Astrocyte (in vitro differentiated cells and primary cell): Measurements from ENCODE around the gene TSNAXIP1. TPM values are rescaled to one million over a fixed set of nuclear protein-coding genes. Genes with fewer than 3 reads are reported as not detected.

Experiments
- DNase-seq: peaks from one replicate; pipeline ENCODE4 v3.0.0-alpha.2; 2010; ENCODE audit warnings: low read depth
- FAIRE-seq: peaks from 2 replicates; lab custom pipeline; 2011; peaks lifted over from hg19 to GRCh38; lab: Jason Lieb, UNC
- H2AFZ ChIP-seq: 2 replicates; pipeline ENCODE4 v1.6.0; 2012; ENCODE audit warnings: low read depth, low read length, inconsistent platforms
- H3K27ac ChIP-seq: 2 replicates; pipeline ENCODE4 v1.5.1; 2011; ENCODE audit warnings: low read depth, low read length, inconsistent platforms
- H3K27me3 ChIP-seq: 2 replicates; pipeline ENCODE4 v1.6.0; 2011; ENCODE audit warnings: low read length, inconsistent platforms; ENCODE audit not compliant: insufficient read depth
- H3K36me3 ChIP-seq: 2 replicates; pipeline ENCODE4 v1.5.1; 2011; ENCODE audit warnings: low read length, inconsistent platforms; ENCODE audit not compliant: insufficient read depth
- H3K4me1 ChIP-seq: 2 replicates; pipeline ENCODE4 v1.5.1; 2011; ENCODE audit warnings: low read length, inconsistent platforms; ENCODE audit not compliant: insufficient read depth
- H3K4me2 ChIP-seq: 2 replicates; pipeline ENCODE4 v1.6.0; 2012; ENCODE audit warnings: low read length, inconsistent platforms
- H3K4me3 ChIP-seq: 2 replicates; pipeline ENCODE4 v1.5.1; 2011; ENCODE audit warnings: low read depth, mild to moderate bottlenecking, low read length, inconsistent platforms; ENCODE audit not compliant: insufficient read depth
- H3K79me2 ChIP-seq: 2 replicates; pipeline ENCODE4 v1.6.0; 2012; ENCODE audit warnings: mild to moderate bottlenecking, low read length, inconsistent platforms; ENCODE audit not compliant: insufficient read depth
- H3K9ac ChIP-seq: 2 replicates; pipeline ENCODE4 v1.6.0; 2012; ENCODE audit warnings: mild to moderate bottlenecking, low read length, inconsistent platforms
- H3K9me3 ChIP-seq: 2 replicates; pipeline ENCODE4 v1.5.1; 2012; ENCODE audit warnings: low read depth, mild to moderate bottlenecking, low read length, inconsistent platforms; ENCODE audit not compliant: insufficient read depth
- H4K20me1 ChIP-seq: 2 replicates; pipeline ENCODE4 v1.6.0; 2012; ENCODE audit warnings: low read length, inconsistent platforms; ENCODE audit not compliant: insufficient read depth
- H3K27ac Mint-ChIP-seq: one replicate; pipeline ENCODE4 v1.8.0; 2021; ENCODE audit warnings: mild to moderate bottlenecking, mixed read lengths; ENCODE audit not compliant: unreplicated experiment
- H3K27me3 Mint-ChIP-seq: one replicate; pipeline ENCODE4 v1.8.0; 2021; ENCODE audit warnings: low read depth, mixed read lengths; ENCODE audit not compliant: unreplicated experiment
- H3K36me3 Mint-ChIP-seq: one replicate; pipeline ENCODE4 v1.8.0; 2021; ENCODE audit warnings: low read depth, mixed read lengths; ENCODE audit not compliant: unreplicated experiment
- H3K4me1 Mint-ChIP-seq: one replicate; pipeline ENCODE4 v1.8.0; 2021; ENCODE audit warnings: low read depth, mixed read lengths; ENCODE audit not compliant: unreplicated experiment
- H3K4me3 Mint-ChIP-seq: one replicate; pipeline ENCODE4 v1.8.0; 2021; ENCODE audit warnings: mild to moderate bottlenecking, moderate library complexity, mixed read lengths; ENCODE audit not compliant: unreplicated experiment
- H3K9me3 Mint-ChIP-seq: one replicate; pipeline ENCODE4 v1.8.0; 2021; ENCODE audit warnings: mild to moderate bottlenecking, mixed read lengths; ENCODE audit not compliant: unreplicated experiment
- CTCF ChIP-seq: IDR thresholded peaks from 2 replicates; pipeline ENCODE4 v1.5.1; 2011; ENCODE audit warnings: low read depth, mild to moderate bottlenecking, inconsistent platforms, low read length, moderate library complexity; ENCODE audit not compliant: insufficient read depth
- EZH2 ChIP-seq: IDR thresholded peaks from 2 replicates; pipeline ENCODE4 v1.6.1; 2012; ENCODE audit warnings: mild to moderate bottlenecking, low read length, inconsistent platforms; ENCODE audit not compliant: insufficient read depth
- total RNA-seq: library from RNA; stranded (reverse); gene quantifications from 2 replicates; pipeline ENCODE4 v1.2.1, GENCODE V29; 2021

Gene TSNAXIP1
- total RNA-seq, 1 donor from 2014 or later: 1.5 TPM

- H3K9me3 ChIP-seq: no peaks in the 10 kb centered on the region
- no peaks in the 10 kb centered on the region for H3K27me3 ChIP-seq
- peak overlapping the region; percentile 99 for H3K9ac ChIP-seq
- Mint-ChIP-seq H3K27ac (peak overlapping the region; percentile 97), H3K4me3 (peak overlapping the region; percentile 92), H3K9me3 (no peaks in the 10 kb centered on the region), H3K36me3 (peaks cover 6% of the 10 kb centered on the region), H3K4me1 (peaks cover 30% of the 10 kb centered on the region), H3K27me3 (no peaks in the 10 kb centered on the region)
- H3K79me2 ChIP-seq: peaks cover 79% of the 10 kb centered on the region
- peaks cover 41% of the 10 kb centered on the region for H4K20me1 ChIP-seq
- peaks cover 3% of the 10 kb centered on the region for H3K36me3 ChIP-seq
- H3K4me1 ChIP-seq: peaks cover 45% of the 10 kb centered on the region
- DNase-seq: no peak
- H3K27ac ChIP-seq: no peak overlapping the region
- no peak overlapping the region for H2AFZ ChIP-seq
- no peak for FAIRE-seq
- peak overlapping the region; percentile 90 for H3K4me3 ChIP-seq
- H3K4me2 ChIP-seq: peak overlapping the region; percentile 96
- TF ChIP-seq CTCF (no peak), EZH2 (no peak)
Measured at GRCh38 chr16:67845291-67846062, 38.8 kb downstream of the TSNAXIP1 start.

- peak overlapping the region; percentile 97 for H2AFZ ChIP-seq
- peak overlapping the region; percentile 92 for H3K27ac ChIP-seq
- Mint-ChIP-seq H3K27me3 (no peaks in the 10 kb centered on the region), H3K4me3 (peak overlapping the region; percentile 92), H3K36me3 (peaks cover 6% of the 10 kb centered on the region), H3K27ac (peak overlapping the region; percentile 97), H3K4me1 (peaks cover 30% of the 10 kb centered on the region), H3K9me3 (no peaks in the 10 kb centered on the region)
- no peaks in the 10 kb centered on the region for H3K9me3 ChIP-seq
- DNase-seq: no peak
- H4K20me1 ChIP-seq: peaks cover 45% of the 10 kb centered on the region
- peak overlapping the region; percentile 90 for H3K4me3 ChIP-seq
- FAIRE-seq: no peak
- TF ChIP-seq CTCF (no peak), EZH2 (no peak)
- H3K9ac ChIP-seq: peak overlapping the region; percentile 99
- peaks cover 3% of the 10 kb centered on the region for H3K36me3 ChIP-seq
- peaks cover 84% of the 10 kb centered on the region for H3K79me2 ChIP-seq
- H3K4me1 ChIP-seq: peaks cover 45% of the 10 kb centered on the region
- H3K27me3 ChIP-seq: no peaks in the 10 kb centered on the region
- peak overlapping the region; percentile 96 for H3K4me2 ChIP-seq
Measured at GRCh38 chr16:67846063-67846319, 39.3 kb downstream of the TSNAXIP1 start.
